ENCODE results near the gene BARX2. TPM values are rescaled to one million over a fixed set of nuclear protein-coding genes. Genes with fewer than 3 reads are reported as not detected.

Gene BARX2
- total and polyA plus RNA-seq, 2 experiments from 2014 or later: 0.32 to 0.36 TPM

- Histone ChIP-seq H3K4me1 (ENCODE audit: low read depth) (no peaks in the 10 kb centered on the region), H3K36me3 (no peaks in the 10 kb centered on the region), H3K4me3 (no peak overlapping the region), H3K9me3 (ENCODE audit: low read depth) (no peaks in the 10 kb centered on the region), H3K27me3 (no peaks in the 10 kb centered on the region), H3K27ac (no peak overlapping the region)
- no peak for DNase-seq (ENCODE audit: low read depth in 1 of 2, low spot score in 1 of 2)
- TF ChIP-seq CTCF (IDR thresholded peaks at IDR 0.05; ENCODE audit: low read depth, low read length): no peak
Measured at GRCh38 chr11:129408865-129409444, 33.3 kb downstream of the BARX2 start.

GRCh38 chr11:129410395-129410960 is 34.8 kb downstream of the BARX2 start:
- Histone ChIP-seq H3K36me3 (no peaks in the 10 kb centered on the region), H3K27me3 (no peaks in the 10 kb centered on the region), H3K4me1 (ENCODE audit: low read depth) (no peaks in the 10 kb centered on the region), H3K9me3 (ENCODE audit: low read depth) (no peaks in the 10 kb centered on the region), H3K4me3 (no peak overlapping the region), H3K27ac (no peak overlapping the region)
- no peak for TF ChIP-seq CTCF (IDR thresholded peaks at IDR 0.05; ENCODE audit: low read depth, low read length)
- no peak for DNase-seq (ENCODE audit: low read depth in 1 of 2, low spot score in 1 of 2)

DNA sequence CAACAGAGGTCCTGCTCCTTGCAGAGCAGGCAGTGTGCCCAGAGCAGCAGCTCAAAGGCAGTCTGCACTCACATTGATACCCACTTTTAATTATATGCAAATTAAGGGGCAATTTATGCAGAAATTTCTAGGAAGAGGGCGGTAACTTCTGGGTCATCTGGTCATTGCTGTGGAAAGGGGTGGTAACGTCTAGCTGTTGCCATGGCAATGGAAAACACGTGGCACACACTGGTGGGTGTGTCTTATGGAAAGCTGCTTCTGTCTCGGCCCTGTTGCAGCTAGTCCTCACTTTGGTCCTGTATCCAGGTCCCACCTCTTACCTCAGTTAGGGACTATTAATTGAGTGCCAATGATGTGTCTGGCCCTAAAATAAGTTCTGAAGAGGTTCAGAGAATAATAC is 36.8 kb downstream of the BARX2 start:
- Histone ChIP-seq H3K4me3 (no peak overlapping the region), H3K27ac (no peak overlapping the region), H3K36me3 (no peaks in the 10 kb centered on the region), H3K27me3 (no peaks in the 10 kb centered on the region), H3K4me1 (ENCODE audit: low read depth) (no peaks in the 10 kb centered on the region), H3K9me3 (ENCODE audit: low read depth) (no peaks in the 10 kb centered on the region)
- no peak for DNase-seq (ENCODE audit: low read depth in 1 of 2, low spot score in 1 of 2)
- no peak for TF ChIP-seq CTCF (IDR thresholded peaks at IDR 0.05; ENCODE audit: low read depth, low read length)

- H3K36me3 ChIP-seq: no peaks in the 10 kb centered on the region
- no peak for TF ChIP-seq CTCF (IDR thresholded peaks at IDR 0.05; ENCODE audit: low read depth, low read length)
- no peaks in the 10 kb centered on the region for H3K9me3 ChIP-seq (ENCODE audit: low read depth)
- H3K4me3 ChIP-seq: no peak overlapping the region
- DNase-seq (ENCODE audit: low read depth in 1 of 2, low spot score in 1 of 2): no peak
- no peak overlapping the region for H3K27ac ChIP-seq
- no peaks in the 10 kb centered on the region for H3K4me1 ChIP-seq (ENCODE audit: low read depth)
- no peaks in the 10 kb centered on the region for H3K27me3 ChIP-seq
Measured at GRCh38 chr11:129414144-129414872, 38.7 kb downstream of the BARX2 start.

DNA sequence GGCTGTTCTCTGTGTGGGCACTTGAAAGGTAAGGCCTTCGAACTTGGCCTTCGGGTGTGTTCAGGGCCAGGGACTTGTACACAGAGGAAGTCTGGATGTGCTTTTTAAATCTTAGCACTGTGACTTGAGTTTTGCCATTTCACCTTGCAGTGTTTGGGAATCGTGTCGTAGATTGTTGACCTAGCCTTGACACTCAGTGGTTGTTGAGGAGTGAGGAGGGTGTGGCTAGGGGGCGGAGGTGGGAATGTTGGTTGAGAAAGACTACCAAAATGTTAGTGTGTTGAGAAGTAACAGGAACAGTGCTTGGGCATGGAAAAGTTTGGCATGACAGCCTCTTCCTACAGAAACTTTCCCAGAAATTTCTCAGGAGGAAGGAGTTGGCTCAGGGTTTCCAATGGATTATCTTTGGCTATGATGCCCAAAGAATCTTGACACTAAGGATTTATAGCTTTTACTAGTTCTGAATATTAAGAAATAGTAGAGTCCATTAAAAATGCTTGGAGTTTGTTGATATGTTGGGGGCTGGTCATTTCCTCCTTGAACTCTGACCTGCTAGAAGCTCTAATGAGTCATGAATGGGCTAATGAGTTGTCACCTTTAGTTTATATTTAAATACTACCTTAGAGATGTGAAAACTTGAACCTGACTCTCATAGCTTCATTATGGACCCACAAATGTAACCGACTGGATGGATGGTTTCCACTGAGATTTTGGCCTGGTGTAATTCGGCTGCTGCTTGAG is 40.6 kb downstream of the BARX2 start:
- no peaks in the 10 kb centered on the region for H3K9me3 ChIP-seq (ENCODE audit: low read depth)
- H3K27ac ChIP-seq: no peak overlapping the region
- H3K4me1 ChIP-seq (ENCODE audit: low read depth): no peaks in the 10 kb centered on the region
- no peak overlapping the region for H3K4me3 ChIP-seq
- no peaks in the 10 kb centered on the region for H3K27me3 ChIP-seq
- TF ChIP-seq CTCF (IDR thresholded peaks at IDR 0.05; ENCODE audit: low read depth, low read length): no peak
- DNase-seq (ENCODE audit: low read depth in 1 of 2, low spot score in 1 of 2): no peak
- no peaks in the 10 kb centered on the region for H3K36me3 ChIP-seq

Measured in cardiac muscle cell (in vitro differentiated cells and primary cell).